ENCODE results near the gene FLRT3.

The FLRT3 gene

GRCh38 chr20:14344746-14345145 is 7.3 kb upstream of the FLRT3 start:
- H3K36me3 ChIP-seq (ENCODE audit: control insufficient read depth, insufficient read depth, low read length) = no peaks in the 10 kb centered on the region
- H3K4me3 ChIP-seq (ENCODE audit: low read depth, low read length) = no peak overlapping the region
- H3K9ac ChIP-seq (ENCODE audit: low read depth, low read length) = no peak overlapping the region
- H3K4me1 ChIP-seq (ENCODE audit: control insufficient read depth, insufficient read depth, low read length) = no peaks in the 10 kb centered on the region
- H3K27me3 ChIP-seq (ENCODE audit: control insufficient read depth, insufficient read depth, low read length) = no peaks in the 10 kb centered on the region
- no peaks in the 10 kb centered on the region for H3K9me3 ChIP-seq (ENCODE audit: control insufficient read depth, insufficient read depth, low read length)

GRCh38 chr20:14343491-14344065 is 6.2 kb upstream of the FLRT3 start:
- no peaks in the 10 kb centered on the region for H3K9me3 ChIP-seq (ENCODE audit: control insufficient read depth, insufficient read depth, low read length)
- no peak overlapping the region for H3K4me3 ChIP-seq (ENCODE audit: low read depth, low read length)
- H3K36me3 ChIP-seq (ENCODE audit: control insufficient read depth, insufficient read depth, low read length) = no peaks in the 10 kb centered on the region
- no peaks in the 10 kb centered on the region for H3K4me1 ChIP-seq (ENCODE audit: control insufficient read depth, insufficient read depth, low read length)
- no peaks in the 10 kb centered on the region for H3K27me3 ChIP-seq (ENCODE audit: control insufficient read depth, insufficient read depth, low read length)
- H3K9ac ChIP-seq (ENCODE audit: low read depth, low read length) = no peak overlapping the region

GRCh38 chr20:14342918-14343317 is 5.5 kb upstream of the FLRT3 start:
- Histone ChIP-seq H3K27me3 (ENCODE audit: control insufficient read depth, insufficient read depth, low read length) (no peaks in the 10 kb centered on the region), H3K9me3 (ENCODE audit: control insufficient read depth, insufficient read depth, low read length) (no peaks in the 10 kb centered on the region), H3K4me1 (ENCODE audit: control insufficient read depth, insufficient read depth, low read length) (no peaks in the 10 kb centered on the region), H3K36me3 (ENCODE audit: control insufficient read depth, insufficient read depth, low read length) (no peaks in the 10 kb centered on the region), H3K4me3 (ENCODE audit: low read depth, low read length) (no peak overlapping the region), H3K9ac (ENCODE audit: low read depth, low read length) (no peak overlapping the region)

GRCh38 chr20:14341801-14342200 is 4.4 kb upstream of the FLRT3 start:
- Histone ChIP-seq H3K9me3 (ENCODE audit: control insufficient read depth, insufficient read depth, low read length) (no peaks in the 10 kb centered on the region), H3K36me3 (ENCODE audit: control insufficient read depth, insufficient read depth, low read length) (no peaks in the 10 kb centered on the region), H3K4me3 (ENCODE audit: low read depth, low read length) (no peak overlapping the region), H3K27me3 (ENCODE audit: control insufficient read depth, insufficient read depth, low read length) (no peaks in the 10 kb centered on the region), H3K9ac (ENCODE audit: low read depth, low read length) (no peak overlapping the region), H3K4me1 (ENCODE audit: control insufficient read depth, insufficient read depth, low read length) (no peaks in the 10 kb centered on the region)

- Histone ChIP-seq H3K27me3 (ENCODE audit: control insufficient read depth, insufficient read depth, low read length) (peaks cover 4% of the 10 kb centered on the region), H3K9ac (ENCODE audit: low read depth, low read length) (no peak overlapping the region), H3K4me1 (ENCODE audit: control insufficient read depth, insufficient read depth, low read length) (peaks cover 12% of the 10 kb centered on the region), H3K4me3 (ENCODE audit: low read depth, low read length) (peak overlapping the region; percentile 63), H3K36me3 (ENCODE audit: control insufficient read depth, insufficient read depth, low read length) (no peaks in the 10 kb centered on the region), H3K9me3 (ENCODE audit: control insufficient read depth, insufficient read depth, low read length) (no peaks in the 10 kb centered on the region)
These were observed 726 bp downstream of the FLRT3 start for GRCh38 chr20:14336686-14337085.

- H3K36me3 ChIP-seq (ENCODE audit: control insufficient read depth, insufficient read depth, low read length) = no peaks in the 10 kb centered on the region
- peaks cover 6% of the 10 kb centered on the region for H3K27me3 ChIP-seq (ENCODE audit: control insufficient read depth, insufficient read depth, low read length)
- H3K9me3 ChIP-seq (ENCODE audit: control insufficient read depth, insufficient read depth, low read length) = no peaks in the 10 kb centered on the region
- no peak overlapping the region for H3K9ac ChIP-seq (ENCODE audit: low read depth, low read length)
- H3K4me1 ChIP-seq (ENCODE audit: control insufficient read depth, insufficient read depth, low read length) = peaks cover 17% of the 10 kb centered on the region
- H3K4me3 ChIP-seq (ENCODE audit: low read depth, low read length) = no peak overlapping the region
These were observed 2.4 kb downstream of the FLRT3 start for GRCh38 chr20:14335052-14335451.

- Histone ChIP-seq H3K9me3 (ENCODE audit: control insufficient read depth, insufficient read depth, low read length) (no peaks in the 10 kb centered on the region), H3K4me1 (ENCODE audit: control insufficient read depth, insufficient read depth, low read length) (peaks cover 17% of the 10 kb centered on the region), H3K4me3 (ENCODE audit: low read depth, low read length) (peak overlapping the region; percentile 10), H3K36me3 (ENCODE audit: control insufficient read depth, insufficient read depth, low read length) (no peaks in the 10 kb centered on the region), H3K9ac (ENCODE audit: low read depth, low read length) (no peak overlapping the region), H3K27me3 (ENCODE audit: control insufficient read depth, insufficient read depth, low read length) (peaks cover 6% of the 10 kb centered on the region)
These were observed 3.0 kb downstream of the FLRT3 start for GRCh38 chr20:14334306-14334930.

GRCh38 chr20:14333721-14334120 is 3.7 kb downstream of the FLRT3 start:
- Histone ChIP-seq H3K27me3 (ENCODE audit: control insufficient read depth, insufficient read depth, low read length) (peaks cover 6% of the 10 kb centered on the region), H3K9me3 (ENCODE audit: control insufficient read depth, insufficient read depth, low read length) (no peaks in the 10 kb centered on the region), H3K4me3 (ENCODE audit: low read depth, low read length) (no peak overlapping the region), H3K9ac (ENCODE audit: low read depth, low read length) (no peak overlapping the region), H3K36me3 (ENCODE audit: control insufficient read depth, insufficient read depth, low read length) (no peaks in the 10 kb centered on the region), H3K4me1 (ENCODE audit: control insufficient read depth, insufficient read depth, low read length) (peaks cover 17% of the 10 kb centered on the region)

- no peaks in the 10 kb centered on the region for H3K9me3 ChIP-seq (ENCODE audit: control insufficient read depth, insufficient read depth, low read length)
- H3K4me1 ChIP-seq (ENCODE audit: control insufficient read depth, insufficient read depth, low read length) = peaks cover 17% of the 10 kb centered on the region
- no peak overlapping the region for H3K4me3 ChIP-seq (ENCODE audit: low read depth, low read length)
- no peaks in the 10 kb centered on the region for H3K36me3 ChIP-seq (ENCODE audit: control insufficient read depth, insufficient read depth, low read length)
- no peak overlapping the region for H3K9ac ChIP-seq (ENCODE audit: low read depth, low read length)
- peaks cover 6% of the 10 kb centered on the region for H3K27me3 ChIP-seq (ENCODE audit: control insufficient read depth, insufficient read depth, low read length)
These were observed 4.5 kb downstream of the FLRT3 start for GRCh38 chr20:14332866-14333265.

- Histone ChIP-seq H3K4me3 (ENCODE audit: low read depth, low read length) (no peak overlapping the region), H3K36me3 (ENCODE audit: control insufficient read depth, insufficient read depth, low read length) (no peaks in the 10 kb centered on the region), H3K4me1 (ENCODE audit: control insufficient read depth, insufficient read depth, low read length) (peaks cover 17% of the 10 kb centered on the region), H3K27me3 (ENCODE audit: control insufficient read depth, insufficient read depth, low read length) (peaks cover 6% of the 10 kb centered on the region), H3K9ac (ENCODE audit: low read depth, low read length) (no peak overlapping the region), H3K9me3 (ENCODE audit: control insufficient read depth, insufficient read depth, low read length) (no peaks in the 10 kb centered on the region)
These were observed 5.8 kb downstream of the FLRT3 start for GRCh38 chr20:14331646-14332045.

- no peaks in the 10 kb centered on the region for H3K27me3 ChIP-seq (ENCODE audit: control insufficient read depth, insufficient read depth, low read length)
- H3K36me3 ChIP-seq (ENCODE audit: control insufficient read depth, insufficient read depth, low read length) = no peaks in the 10 kb centered on the region
- H3K4me1 ChIP-seq (ENCODE audit: control insufficient read depth, insufficient read depth, low read length) = no peaks in the 10 kb centered on the region
- H3K9me3 ChIP-seq (ENCODE audit: control insufficient read depth, insufficient read depth, low read length) = no peaks in the 10 kb centered on the region
- H3K4me3 ChIP-seq (ENCODE audit: low read depth, low read length) = no peak overlapping the region
- H3K9ac ChIP-seq (ENCODE audit: low read depth, low read length) = no peak overlapping the region
These were observed 17.7 kb downstream of the FLRT3 start for GRCh38 chr20:14319704-14320103.

- no peaks in the 10 kb centered on the region for H3K36me3 ChIP-seq (ENCODE audit: control insufficient read depth, insufficient read depth, low read length)
- H3K9me3 ChIP-seq (ENCODE audit: control insufficient read depth, insufficient read depth, low read length) = no peaks in the 10 kb centered on the region
- no peak overlapping the region for H3K4me3 ChIP-seq (ENCODE audit: low read depth, low read length)
- H3K9ac ChIP-seq (ENCODE audit: low read depth, low read length) = no peak overlapping the region
- H3K4me1 ChIP-seq (ENCODE audit: control insufficient read depth, insufficient read depth, low read length) = no peaks in the 10 kb centered on the region
- H3K27me3 ChIP-seq (ENCODE audit: control insufficient read depth, insufficient read depth, low read length) = no peaks in the 10 kb centered on the region
These were observed 23.9 kb downstream of the FLRT3 start for GRCh38 chr20:14313341-14314020.

Data from iPS-15b (cell line).